ENCODE measurements around the gene FLVCR2. TPM values are rescaled to one million over a fixed set of nuclear protein-coding genes. Genes with fewer than 3 reads are reported as not detected.

Gene FLVCR2
- total RNA-seq, 1 donor from 2014 or later: 28.6 TPM

- no peak for DNase-seq
- no peak for TF ChIP-seq CTCF (IDR thresholded peaks at IDR 0.05)
- Histone ChIP-seq H3K4me3 (no peak overlapping the region), H3K9me3 (no peaks in the 10 kb centered on the region), H3K4me1 (no peaks in the 10 kb centered on the region), H3K27ac (no peak overlapping the region), H3K27me3 (no peaks in the 10 kb centered on the region), H3K36me3 (no peaks in the 10 kb centered on the region)
- ATAC-seq: peak; percentile 6
- intact Hi-C loops (cut with DNase I): no loop called here
These were observed 53.0 kb downstream of the FLVCR2 start for GRCh38 chr14:75631453-75631831.

GRCh38 chr14:75634848-75635247 is 56.4 kb downstream of the FLVCR2 start:
- no peak for DNase-seq
- Histone ChIP-seq H3K4me1 (no peaks in the 10 kb centered on the region), H3K27ac (no peak overlapping the region), H3K9me3 (no peaks in the 10 kb centered on the region), H3K27me3 (no peaks in the 10 kb centered on the region), H3K36me3 (no peaks in the 10 kb centered on the region), H3K4me3 (no peak overlapping the region)
- ATAC-seq: no peak
- intact Hi-C loops (cut with DNase I): no loop called here
- TF ChIP-seq CTCF (IDR thresholded peaks at IDR 0.05): no peak

- Histone ChIP-seq H3K36me3 (no peaks in the 10 kb centered on the region), H3K4me1 (no peaks in the 10 kb centered on the region), H3K27me3 (no peaks in the 10 kb centered on the region), H3K9me3 (no peaks in the 10 kb centered on the region), H3K27ac (no peak overlapping the region), H3K4me3 (no peak overlapping the region)
- intact Hi-C loops (cut with DNase I): no loop called here
- ATAC-seq: no peak
- TF ChIP-seq CTCF (IDR thresholded peaks at IDR 0.05): no peak
- DNase-seq: no peak
These were observed 57.8 kb downstream of the FLVCR2 start for GRCh38 chr14:75636100-75636692.

- TF ChIP-seq CTCF (IDR thresholded peaks at IDR 0.05): no peak
- DNase-seq: no peak
- intact Hi-C loops (cut with DNase I): no loop called here
These were observed 62.5 kb downstream of the FLVCR2 start for GRCh38 chr14:75640876-75641275.

GRCh38 chr14:75643985-75644384 is 65.6 kb downstream of the FLVCR2 start:
- H3K4me3 ChIP-seq: no peak overlapping the region
- no peaks in the 10 kb centered on the region for H3K9me3 ChIP-seq
- intact Hi-C loops (cut with DNase I): no loop called here
- no peak for TF ChIP-seq CTCF (IDR thresholded peaks at IDR 0.05)
- DNase-seq: no peak
- peaks cover 24% of the 10 kb centered on the region for H3K4me1 ChIP-seq
- H3K27ac ChIP-seq: no peak overlapping the region
- ATAC-seq: no peak
- no peaks in the 10 kb centered on the region for H3K27me3 ChIP-seq
- peaks cover 1% of the 10 kb centered on the region for H3K36me3 ChIP-seq

More at GRCh38 chr14:75640876-75641275, 62.5 kb downstream of the FLVCR2 start:
- no peak overlapping the region for H3K4me3 ChIP-seq
- no peaks in the 10 kb centered on the region for H3K4me1 ChIP-seq
- no peaks in the 10 kb centered on the region for H3K36me3 ChIP-seq
- no peaks in the 10 kb centered on the region for H3K27me3 ChIP-seq
- ATAC-seq: no peak
- H3K27ac ChIP-seq: no peak overlapping the region
- H3K9me3 ChIP-seq: no peaks in the 10 kb centered on the region

- Histone ChIP-seq H3K27me3 (no peaks in the 10 kb centered on the region), H3K9me3 (no peaks in the 10 kb centered on the region), H3K4me1 (peaks cover 24% of the 10 kb centered on the region), H3K4me3 (no peak overlapping the region), H3K27ac (no peak overlapping the region), H3K36me3 (peaks cover 12% of the 10 kb centered on the region)
- ATAC-seq (no peak), DNase-seq (no peak)
- no peak for TF ChIP-seq CTCF (IDR thresholded peaks at IDR 0.05)
- intact Hi-C loops (cut with DNase I): no loop called here
These were observed 66.6 kb downstream of the FLVCR2 start for GRCh38 chr14:75645056-75645455.

All from upper lobe of right lung (tissue), 1 donor.